ENCODE measurements around the gene RRAGB.
"Not testable (repeated sequence)": the region's sequence is repeated elsewhere in the genome, so short reads cannot be mapped to it uniquely, and the experiment has no call there.

RRAGB gene, protein sequence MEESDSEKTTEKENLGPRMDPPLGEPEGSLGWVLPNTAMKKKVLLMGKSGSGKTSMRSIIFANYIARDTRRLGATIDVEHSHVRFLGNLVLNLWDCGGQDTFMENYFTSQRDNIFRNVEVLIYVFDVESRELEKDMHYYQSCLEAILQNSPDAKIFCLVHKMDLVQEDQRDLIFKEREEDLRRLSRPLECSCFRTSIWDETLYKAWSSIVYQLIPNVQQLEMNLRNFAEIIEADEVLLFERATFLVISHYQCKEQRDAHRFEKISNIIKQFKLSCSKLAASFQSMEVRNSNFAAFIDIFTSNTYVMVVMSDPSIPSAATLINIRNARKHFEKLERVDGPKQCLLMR

DNA sequence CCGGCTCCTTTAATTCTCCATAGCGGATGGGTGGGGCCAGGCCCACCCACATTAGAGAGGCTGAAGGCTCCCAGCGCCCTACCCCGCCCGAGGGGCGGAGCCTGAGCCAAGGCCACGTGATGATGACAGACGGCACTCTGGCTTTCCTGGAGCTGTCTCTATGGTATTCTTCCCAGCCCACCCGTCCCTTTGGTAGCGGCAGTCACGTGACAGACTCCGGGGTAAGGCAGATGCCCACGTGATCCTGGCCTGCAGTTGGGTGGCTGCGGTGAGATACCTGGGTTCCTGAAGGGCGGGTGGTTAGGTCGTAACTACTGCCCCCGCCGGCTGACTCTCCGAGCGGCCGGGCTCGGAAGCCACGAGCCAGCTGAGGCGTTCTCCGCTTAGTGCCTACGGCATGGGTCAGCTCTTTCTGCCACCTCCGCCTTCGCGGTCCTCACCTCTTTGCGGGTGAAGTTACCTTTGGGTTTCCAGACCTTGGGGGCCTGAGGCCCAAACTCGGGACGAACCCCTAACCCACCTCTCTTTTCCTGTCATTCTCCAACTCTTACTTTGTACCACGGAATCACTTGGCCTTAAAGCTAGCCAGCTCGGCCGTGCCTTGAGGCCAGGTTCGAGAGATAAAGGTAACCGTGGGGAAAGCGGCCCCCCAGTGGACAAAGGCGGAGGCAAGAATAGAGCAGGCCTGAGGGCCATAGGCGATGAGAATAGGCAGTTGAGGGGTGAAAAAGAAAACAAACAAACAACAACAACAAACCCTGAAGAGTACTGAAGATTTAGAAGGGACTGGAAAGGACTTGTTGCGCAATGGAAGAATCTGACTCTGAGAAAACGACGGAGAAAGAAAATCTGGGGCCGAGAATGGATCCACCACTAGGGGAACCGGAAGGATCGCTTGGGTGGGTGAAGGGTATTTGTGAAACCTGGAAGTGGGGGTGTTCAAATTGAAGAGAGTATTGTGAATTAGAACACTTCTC, at the start of gene RRAGB:
Gene RRAGB, plus strand, starts transcription at position 229 of the 977 bp plus-strand sequence. Its CDS starts 579 bp downstream, at position 808.
- peak; percentile 93 for DNase-seq (ENCODE audit: low spot score)

DNA sequence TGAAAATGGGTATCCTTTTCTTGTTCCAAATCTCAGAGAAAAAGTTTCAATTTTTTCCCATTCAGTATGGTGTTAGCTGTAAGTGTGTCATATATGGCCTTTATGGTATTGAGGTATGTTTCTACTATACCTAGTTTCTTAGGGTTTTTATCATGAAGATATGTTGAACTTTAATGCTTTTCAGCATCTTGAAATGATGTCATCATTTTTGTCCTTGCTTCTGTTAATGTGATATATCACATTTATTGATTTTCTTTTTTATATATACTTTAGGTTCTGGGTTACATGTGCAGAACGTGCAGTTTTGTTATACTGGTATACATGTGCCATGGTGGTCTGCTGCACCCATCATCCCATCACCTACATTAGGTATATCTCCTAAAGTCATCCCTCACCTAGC, 49.5 kb upstream of the RRAGB start:
- no peak for DNase-seq (ENCODE audit: low spot score)

DNA sequence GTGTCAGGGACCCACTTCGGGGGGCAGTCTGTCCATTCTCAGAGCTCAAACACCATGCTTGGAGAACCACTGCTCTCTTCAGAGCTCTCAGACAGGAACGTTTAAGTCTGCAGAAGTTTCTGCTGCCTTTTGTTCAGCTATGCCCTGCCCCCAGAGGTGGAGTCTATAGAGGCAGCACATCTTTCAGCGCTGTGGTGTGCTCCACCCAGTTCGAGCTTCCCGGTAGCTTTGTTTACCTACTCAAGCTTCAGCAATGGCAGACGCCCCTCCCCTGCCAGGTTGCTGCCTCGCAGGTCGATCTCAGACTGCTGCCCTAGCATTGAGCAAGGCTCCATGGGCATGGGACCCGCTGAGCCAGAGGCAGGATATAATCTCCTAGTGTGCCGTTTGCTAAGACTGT, 29.0 kb upstream of the RRAGB start:
- not testable (repeated sequence) for DNase-seq (ENCODE audit: low spot score)

DNA sequence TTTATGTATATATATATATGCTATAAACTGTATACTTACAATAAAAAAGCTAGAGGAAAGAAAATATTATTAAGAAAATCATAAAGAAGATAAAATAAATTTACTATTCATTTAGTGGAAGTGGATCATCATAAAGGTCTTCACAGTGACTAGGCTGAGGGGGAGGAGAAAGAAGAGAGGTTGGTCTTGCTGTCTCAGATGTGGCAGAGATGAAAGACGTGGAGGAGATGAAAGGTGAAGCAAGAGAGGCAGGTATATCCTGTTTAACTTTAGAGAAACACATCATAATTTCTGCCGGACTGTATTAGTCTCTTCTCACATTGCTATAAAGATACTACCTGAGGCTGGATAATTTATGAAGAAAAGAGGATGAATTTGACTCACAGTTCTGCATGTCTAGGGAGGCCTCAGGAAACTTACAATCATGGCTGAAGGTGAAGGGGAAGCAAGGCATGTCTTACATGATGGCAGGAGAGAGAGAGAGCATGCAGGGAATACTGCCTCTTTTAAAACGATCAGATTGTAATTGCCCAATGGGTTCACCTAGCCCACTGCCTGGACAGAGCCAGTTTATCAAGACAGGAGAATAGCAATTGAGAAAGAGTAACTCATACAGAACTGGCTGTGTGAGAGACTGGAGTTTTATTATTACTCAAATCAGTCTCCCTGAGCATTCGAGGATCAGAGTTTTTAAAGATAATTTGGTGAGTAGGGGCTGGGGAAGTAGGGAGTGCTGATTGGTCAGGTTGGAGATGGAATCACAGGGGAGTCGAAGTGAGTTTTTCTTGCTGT, 22.1 kb upstream of the RRAGB start:
- DNase-seq (ENCODE audit: low spot score) = no peak

DNA sequence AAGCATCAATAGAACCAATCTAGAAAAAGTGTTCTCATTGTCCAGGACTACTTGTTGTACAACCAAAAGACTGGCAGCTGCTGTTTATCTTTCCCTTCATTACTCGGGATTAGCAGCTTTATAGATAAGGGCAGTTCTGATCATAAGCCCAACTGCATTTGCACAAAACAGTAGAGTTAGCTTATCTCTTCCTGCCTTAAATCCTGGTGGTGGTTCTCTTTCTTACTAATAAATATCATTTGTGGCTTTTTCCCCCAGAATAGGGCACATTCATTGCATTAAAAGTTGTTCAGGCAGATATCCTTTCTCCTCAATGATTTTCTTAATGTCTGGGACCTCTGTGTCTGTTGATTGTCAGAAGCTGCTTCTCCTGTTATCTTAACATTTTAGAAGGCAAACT, 20.2 kb upstream of the RRAGB start:
- no peak for DNase-seq (ENCODE audit: low spot score)

DNA sequence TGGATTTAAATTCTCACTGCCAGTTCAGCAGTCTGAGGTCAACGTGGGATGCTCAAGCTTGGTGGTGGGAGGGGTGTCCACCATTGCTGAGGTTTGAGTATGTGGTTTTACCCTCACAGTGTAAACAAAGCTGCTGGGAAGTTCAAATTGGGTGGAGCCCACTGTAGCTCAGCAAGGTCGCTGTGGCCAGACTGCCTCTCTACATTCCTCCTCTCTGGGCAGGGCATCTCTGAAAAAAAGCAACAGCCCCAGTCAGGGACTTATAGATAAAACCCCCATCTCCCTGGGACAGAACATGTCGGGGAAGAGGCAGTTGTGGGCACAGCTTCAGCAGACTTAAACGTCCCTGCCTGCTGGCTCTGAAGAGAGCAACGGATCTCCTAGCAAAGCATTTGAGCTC, 14.9 kb upstream of the RRAGB start:
- DNase-seq (ENCODE audit: low spot score) = no peak

DNA sequence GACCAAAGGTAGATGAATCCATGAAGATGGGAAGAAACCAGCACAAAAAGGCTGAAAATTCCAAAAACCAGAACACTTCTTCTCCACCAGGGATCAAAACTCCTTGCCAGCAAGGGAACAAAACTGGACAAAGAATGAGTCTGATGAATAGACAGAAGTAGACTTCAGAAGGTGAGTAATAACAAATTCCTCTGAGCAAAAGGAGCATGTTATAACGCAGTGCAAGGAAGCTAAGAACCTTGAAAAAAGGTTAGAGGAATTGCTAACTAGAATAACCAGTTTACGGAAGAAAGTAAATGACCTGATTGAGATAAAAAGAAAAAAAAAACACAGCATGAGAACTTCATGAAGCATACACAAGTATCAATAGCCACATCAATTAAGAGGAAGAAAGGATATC, 14.1 kb upstream of the RRAGB start:
- not testable (repeated sequence) for DNase-seq (ENCODE audit: low spot score)

DNA sequence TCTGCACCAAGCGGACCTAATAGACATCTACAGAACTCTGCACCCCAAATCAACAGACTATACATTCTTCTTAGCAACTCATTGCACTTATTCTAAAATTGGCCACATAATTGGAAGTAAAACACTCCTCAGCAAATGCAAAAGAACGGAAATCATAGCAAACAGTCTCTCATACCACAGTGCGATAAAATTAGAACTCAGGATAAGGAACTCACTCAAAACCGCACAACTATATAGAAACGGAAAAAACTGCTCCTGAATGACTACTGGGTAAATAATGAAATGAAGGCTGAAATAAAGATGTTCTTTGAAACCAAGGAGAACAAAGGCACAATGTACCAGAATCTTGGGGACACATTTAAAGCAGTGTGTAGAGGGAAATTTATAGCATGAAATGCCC, 12.5 kb upstream of the RRAGB start:
- DNase-seq (ENCODE audit: low spot score) = not testable (repeated sequence)

DNA sequence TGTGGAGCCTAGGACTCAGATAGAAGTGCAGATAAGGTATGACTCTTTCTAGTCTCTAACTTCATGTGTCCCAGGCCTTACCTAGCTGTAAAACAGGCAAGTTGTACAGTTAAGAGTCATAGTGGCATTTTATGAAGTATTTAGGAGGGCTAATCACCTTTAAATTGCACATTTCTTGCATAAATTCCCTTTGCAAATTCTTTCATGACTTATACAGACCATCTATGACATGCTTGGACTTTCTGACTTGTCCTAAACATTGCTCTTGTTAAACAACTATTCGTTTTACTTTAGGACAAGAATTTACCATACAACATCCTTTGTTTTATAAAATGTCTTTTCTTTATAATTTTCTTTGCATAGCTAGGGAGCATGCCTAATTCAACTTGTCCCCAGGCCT, 7.8 kb upstream of the RRAGB start:
- DNase-seq (ENCODE audit: low spot score) = no peak

DNA sequence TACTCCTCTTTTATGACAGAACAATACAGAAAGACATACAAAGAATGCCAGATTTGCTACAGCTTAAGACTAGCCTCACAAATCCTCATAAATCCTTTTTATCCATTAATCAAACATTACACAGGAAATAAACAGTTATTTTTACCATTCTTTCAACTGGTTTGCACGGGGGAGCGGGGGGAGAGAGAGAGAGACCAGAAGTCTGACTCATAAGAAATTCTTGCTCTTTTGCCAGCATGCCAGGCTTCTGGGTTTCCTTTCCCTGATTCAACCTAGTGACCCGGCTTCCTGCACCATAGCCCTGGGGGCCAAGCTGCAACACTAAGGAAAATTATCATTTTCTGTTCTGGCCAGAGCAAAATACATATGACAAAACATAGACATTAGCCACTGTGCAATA, 6.8 kb upstream of the RRAGB start:
- no peak for DNase-seq (ENCODE audit: low spot score)

DNA sequence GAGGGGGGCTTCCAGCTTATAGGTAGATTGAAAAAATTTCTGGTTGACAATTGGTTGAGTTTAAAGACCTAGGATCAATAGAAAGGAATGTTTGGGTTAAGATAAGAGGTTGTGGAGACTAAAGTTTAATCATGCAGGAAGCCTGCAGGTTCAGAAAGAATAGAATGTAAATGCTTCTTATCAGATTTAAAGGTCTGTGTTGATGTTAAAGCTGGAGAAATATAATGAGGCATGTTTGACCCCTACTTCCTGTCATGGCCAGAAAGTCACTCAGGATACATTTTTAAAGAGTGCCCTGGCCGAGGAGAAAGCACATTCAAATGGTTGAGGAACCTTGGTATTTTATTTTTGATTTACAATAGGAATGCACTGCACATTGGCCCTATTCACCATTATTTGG, 3.9 kb upstream of the RRAGB start:
- no peak for DNase-seq (ENCODE audit: low spot score)

DNA sequence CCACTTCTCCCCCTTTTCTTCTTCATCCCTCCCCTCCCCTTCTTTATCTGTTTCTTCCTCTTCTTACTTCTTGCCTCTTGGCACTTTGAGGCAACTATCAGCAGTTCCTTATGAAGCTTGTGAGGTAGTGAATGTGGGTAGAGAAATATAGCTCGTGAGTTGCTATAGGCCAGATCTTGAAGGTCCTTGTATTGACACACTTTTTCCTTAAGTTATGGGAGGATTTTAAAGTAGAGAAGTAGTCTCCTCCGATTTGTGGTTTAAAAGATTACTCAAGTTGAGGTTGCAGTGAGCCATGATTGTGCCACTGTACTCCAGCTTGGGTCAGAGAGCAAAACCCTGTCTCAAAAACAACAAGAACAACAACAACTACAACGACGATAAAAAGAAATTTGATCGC, 3.4 kb upstream of the RRAGB start:
- no peak for DNase-seq (ENCODE audit: low spot score)

DNA sequence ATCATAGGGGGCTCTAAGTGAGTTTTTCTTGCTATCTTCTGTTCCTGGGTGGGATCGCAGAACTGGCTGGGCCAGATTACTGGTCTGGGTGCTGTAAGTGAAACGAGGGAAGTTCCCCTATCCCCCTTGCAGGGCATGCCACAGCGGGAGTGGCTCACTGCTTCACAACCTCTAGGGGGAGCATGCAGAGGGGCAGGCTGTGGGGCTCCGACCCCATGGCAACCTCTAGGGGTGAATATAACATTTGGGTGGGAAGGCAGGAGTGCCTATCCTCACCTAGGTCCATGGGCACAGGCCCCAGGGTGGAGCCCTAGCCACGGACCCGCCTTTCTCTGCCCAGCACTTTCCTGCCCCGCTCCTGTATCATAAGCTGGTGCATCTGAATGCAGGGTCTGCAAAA, 1.7 kb upstream of the RRAGB start:
- DNase-seq (ENCODE audit: low spot score) = peak; percentile 7

DNA sequence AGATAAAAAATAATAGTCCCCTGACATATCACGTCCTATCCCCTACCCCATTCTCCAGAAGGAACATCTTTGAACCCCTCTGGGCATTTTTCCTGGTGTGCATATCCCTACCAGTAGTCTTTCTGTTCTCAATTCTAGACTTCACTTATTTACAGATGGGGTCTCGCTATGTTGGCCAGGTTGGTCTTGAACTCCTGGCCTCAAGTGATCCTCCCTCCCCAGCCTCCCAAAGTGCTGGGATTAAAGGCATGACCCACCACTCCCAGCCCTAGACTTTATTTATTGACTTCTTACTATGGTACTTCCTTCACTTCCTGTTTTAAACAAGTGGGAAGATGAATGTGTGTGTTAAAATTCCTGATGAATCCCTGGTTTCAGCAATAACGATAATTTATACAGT, 612 bp upstream of the RRAGB start:
- no peak for DNase-seq (ENCODE audit: low spot score)

DNA sequence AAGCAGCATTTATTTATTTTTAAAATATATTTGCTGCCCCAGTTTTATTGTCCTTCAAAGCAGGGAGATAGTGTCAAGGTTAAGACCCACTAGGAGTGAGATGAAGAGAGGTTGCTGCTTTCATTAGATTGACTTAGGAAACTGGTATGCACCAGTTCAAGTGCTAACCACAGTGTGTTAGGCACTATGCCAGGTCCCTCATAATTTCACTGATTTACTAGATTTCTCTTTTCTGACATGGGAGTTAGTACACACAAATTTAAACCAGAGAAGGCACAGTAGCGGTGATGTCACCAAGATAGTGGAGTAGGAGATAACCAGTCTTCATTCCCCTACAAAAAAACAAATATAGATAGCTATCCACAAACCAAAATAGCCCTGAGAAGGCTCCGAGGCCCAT, 14.3 kb downstream of the RRAGB start:
- no peak for DNase-seq (ENCODE audit: low spot score)

DNA sequence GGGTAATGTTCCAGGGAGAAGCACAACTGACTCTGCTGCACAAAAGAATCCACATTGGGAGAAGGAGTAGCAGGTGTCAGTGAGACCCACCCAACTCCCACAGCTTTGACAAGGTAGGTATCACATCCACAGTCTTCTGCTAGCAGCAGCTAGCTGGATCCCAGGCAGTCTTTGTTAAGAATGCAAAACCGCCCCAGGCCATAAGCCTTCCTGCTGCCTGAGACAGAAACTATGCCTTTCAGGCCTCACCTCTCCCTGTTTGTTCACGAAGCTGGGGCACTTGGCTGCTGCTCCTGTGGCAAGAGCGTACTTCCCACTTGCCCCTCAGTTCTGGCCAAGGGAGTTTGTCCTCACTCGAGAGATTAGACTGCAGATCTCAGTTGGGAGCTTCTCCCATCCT, 21.4 kb downstream of the RRAGB start:
- no peak for DNase-seq (ENCODE audit: low spot score)

DNA sequence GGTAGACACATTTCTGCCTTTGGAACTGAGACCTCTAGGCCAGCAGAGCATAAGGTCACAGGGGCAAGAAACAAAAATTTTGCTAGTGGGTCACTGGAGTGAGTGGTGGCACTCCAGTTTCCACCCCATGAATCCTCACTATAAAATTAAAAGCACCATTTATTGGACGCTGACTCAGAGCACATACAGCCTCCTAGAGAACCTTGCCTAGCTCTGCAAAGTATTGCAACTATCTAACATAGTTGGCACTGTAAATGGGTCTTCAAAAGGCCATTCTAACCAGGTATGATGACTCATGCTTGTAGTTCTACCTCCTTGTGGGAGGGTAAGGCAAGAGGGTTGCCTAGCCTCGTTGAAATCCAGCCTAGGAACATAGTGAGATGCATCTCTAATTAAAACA, 25.1 kb downstream of the RRAGB start:
- DNase-seq (ENCODE audit: low spot score) = no peak

DNA sequence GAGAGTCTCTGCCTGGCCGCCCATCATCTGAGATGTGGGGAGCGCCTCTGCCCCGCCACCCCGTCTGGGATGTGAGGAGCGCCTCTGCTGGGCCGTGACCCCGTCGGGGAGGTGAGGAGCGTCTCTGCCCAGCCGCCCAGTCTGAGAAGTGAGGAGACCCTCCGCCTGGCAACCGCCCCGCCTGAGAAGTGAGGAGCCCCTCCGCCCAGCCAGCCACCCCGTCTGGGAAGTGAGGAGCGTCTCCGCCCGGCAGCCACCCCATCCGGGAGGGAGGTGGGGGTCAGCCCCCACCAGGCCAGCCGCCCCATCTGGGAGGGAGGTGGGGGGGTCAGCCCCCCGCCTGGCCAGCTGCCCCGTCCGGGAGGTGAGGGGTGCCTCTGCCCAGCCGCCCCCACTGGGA, 30.9 kb downstream of the RRAGB start:
- DNase-seq (ENCODE audit: low spot score) = not testable (repeated sequence)

DNA sequence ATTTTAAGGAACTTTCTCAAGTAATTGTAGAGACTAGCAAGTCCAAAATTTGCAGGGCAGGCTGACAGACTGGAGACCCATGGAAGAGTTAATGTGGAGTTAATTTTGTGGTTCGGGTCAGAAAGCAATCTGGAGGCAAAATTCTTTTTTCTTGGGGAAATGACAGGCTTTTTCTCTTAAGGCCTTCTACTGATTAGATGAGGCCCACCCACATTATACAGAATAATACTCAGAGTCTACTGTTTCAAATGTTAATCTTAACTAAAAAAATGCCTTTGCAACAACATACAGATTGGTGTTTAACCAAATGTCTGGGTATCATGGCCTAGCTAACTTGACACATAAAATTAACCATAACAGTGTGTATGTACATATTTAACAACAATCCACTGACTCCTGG, 32.7 kb downstream of the RRAGB start:
- DNase-seq (ENCODE audit: low spot score) = no peak

DNA sequence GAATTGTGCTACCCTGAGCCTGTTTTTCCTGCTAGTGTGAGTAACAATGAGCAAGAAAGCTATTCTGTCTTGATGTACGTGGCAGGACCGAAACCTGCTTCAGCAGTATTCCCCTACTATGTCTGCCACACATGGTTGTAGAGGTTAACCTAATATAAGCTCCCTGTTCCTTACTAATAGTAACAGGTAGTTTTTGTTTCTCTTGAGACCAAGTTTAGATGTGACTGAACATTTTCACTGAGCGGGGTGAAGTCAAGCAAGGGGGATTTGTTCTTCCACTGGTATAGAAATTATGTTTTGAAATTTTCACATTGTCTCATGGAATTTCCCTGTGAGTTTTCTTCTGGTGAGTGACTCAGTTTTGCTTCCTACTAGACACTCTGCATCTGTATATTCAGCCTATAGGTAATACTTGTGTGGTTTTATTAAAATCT, 37.3 kb downstream of the RRAGB start:
- DNase-seq (ENCODE audit: low spot score) = no peak

DNA sequence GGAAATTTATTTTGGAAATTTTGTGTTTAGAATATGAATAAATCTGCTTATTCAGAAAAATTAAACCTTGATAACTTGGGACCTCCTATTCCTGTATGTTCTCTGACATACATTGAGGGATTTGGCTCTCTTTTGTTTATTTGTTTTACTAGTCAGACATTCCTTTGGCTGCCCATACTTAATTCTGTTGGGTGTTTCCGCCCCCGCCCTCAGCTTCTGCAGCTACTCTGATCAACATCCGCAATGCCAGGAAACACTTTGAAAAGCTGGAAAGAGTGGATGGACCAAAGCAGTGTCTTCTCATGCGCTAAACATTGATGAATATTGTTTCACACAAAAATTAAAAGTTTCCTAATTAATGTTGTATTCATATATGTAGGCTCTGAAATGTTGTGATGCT, 40.5 kb downstream of the RRAGB start:
- no peak for DNase-seq (ENCODE audit: low spot score)

DNA sequence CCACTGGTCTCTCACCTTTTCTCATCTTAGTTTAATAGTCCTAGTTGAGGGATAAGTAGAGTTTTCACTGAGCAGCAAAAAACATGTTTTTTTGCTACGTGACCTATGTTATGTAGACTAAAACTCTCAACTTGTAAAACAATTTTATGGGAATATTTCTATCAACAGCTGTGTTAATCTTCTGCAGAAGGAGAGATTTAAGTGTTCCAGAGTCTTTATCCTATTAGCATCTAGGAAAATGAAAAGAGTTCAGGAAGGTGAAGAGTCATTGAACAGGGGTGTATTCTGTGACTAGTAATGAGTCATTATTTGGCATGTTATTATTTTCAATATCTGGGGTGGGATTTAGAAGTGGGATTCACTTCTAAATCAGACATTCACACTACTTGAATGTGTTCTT, 41.9 kb downstream of the RRAGB start:
- no peak for DNase-seq (ENCODE audit: low spot score)

Measured in iPS-NIHi11 (cell line).